HG03060 (cell line): Measurements from ENCODE around the gene BBS12.

Experiments used
- ATAC-seq: cut with Tn5 transposase; IDR thresholded peaks from one replicate; pipeline ENCODE4 v1.9.1; 2021; ENCODE audit warnings: low read depth, moderate number of reproducible peaks; ENCODE audit not compliant: unreplicated experiment

Gene BBS12

GRCh38 chr4:122712782-122713181 is 19.7 kb upstream of the BBS12 start:
- no peak for ATAC-seq

GRCh38 chr4:122715221-122715620 is 17.3 kb upstream of the BBS12 start:
- ATAC-seq: no peak

DNA sequence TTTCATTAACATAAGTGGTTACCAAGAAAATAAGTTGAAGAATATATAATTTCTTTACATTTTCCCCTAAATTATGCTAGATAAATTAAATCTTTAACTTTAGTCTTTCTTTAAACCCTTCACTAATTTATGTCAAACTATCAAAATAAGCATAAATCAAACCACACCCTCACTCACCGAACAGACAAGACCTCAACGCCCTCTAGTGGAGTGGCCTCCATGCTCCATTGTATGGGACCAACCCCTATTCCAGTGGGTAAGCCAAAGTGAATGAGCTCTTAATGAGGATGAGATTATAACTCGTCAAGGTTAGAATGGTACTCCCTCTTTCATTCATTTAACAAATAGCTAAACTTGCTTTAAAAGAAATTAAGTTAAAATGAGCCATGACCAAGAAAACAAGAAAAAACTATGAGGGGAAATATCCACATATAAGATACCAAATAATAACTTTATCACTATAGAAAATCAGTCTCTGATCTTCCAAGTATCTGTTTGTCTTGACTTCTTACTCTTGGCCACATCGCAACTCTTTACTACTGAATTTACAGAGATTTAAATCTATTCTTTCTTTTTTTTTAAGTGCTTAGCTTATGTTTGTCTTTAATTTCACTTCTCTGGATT is 15.6 kb upstream of the BBS12 start:
- no peak for ATAC-seq

GRCh38 chr4:122718281-122718680 is 14.2 kb upstream of the BBS12 start:
- no peak for ATAC-seq

DNA sequence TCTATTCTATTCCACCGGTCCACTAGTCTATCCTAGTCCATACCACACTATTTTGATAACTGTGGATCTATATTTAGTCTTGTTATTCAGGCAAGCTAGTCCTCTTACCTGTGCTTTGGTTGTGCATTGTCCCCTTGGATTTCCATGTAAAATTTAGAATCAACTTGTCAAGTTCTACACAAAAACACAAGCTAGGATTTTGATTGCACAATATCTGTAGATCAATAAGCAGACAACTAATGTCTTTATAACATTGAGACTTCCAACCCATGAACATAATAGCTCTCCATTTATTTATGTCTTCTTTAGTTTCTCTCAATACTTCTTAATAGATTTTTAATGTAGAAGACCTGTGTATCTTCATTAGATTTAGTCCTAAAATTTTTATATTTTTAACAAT is 10.2 kb upstream of the BBS12 start:
- no peak for ATAC-seq

DNA sequence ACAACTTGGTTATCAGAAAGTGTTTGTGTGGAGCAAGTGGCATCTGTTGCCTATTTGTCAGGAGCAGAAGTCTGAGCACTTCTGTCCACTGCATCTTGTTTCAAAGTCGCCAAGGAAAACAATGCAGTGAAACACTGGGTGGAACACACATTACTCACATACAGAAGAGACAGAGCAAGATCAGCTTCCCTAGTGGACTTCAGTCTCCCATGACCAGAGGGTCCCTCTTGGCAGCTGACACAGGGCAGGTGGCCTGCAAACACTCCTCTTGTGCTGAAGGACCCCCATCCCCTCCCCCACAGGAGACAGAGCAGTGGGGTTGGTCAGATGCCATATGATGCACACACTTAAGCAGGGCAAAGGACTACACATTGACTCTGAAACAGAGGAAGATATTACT is 3.6 kb upstream of the BBS12 start:
- ATAC-seq: no peak

DNA sequence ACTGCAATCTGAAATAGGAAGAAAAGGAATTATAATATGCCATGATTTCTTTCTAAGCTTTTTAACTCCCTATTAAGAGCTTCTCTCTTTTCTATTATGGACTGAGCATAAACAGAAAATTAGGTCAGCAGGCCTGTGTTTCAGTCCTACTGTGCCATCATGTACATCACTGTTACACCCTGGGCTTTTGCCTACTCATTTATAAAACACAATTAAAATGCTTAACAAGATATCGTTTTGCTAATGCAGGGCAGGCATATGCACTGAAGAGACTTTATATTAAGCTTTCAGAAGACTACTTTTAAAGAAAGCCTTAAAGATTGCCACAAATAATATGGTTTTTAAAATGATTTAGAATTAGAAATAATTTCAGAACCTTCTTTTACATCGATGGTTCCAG is 828 bp upstream of the BBS12 start:
- ATAC-seq: no peak

DNA sequence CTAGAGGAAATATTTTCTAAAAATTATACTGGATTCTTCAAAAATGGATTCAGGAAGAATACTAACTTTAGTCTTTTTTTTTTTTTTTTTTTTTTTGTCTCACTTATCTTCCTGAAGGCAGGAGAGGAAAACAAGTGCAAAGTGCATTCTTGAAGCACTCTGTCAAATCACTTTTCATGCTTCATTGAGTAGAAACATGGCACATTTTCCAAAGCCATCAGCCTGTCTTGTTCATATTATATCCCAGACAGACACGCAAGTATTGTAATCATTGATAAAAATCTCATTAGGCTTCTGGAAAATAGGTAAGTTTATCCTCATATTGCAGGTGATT is 1.2 kb downstream of the BBS12 start:
- no peak for ATAC-seq

DNA sequence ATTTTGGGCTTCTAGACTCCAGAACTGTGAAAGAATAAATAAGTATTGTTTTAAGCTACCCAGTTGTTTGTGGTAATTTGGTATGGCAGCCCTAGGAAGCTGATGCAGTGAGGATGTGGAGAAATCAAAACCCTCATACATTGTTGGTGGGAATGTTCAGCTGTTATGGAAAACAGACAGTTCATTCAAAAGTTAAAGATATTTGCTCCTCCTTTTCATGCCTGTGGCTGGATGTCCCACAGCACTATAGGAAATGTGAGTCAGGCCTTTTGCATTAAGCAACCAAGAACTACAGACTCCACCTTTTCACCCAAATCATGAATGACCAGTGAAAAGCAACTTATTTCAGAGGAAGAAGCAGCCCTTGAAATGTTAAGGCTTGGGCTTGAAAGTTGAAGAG is 6.7 kb downstream of the BBS12 start:
- ATAC-seq: no peak

- no peak for ATAC-seq
Measured at GRCh38 chr4:122742933-122743829, 10.7 kb downstream of the BBS12 start.

DNA sequence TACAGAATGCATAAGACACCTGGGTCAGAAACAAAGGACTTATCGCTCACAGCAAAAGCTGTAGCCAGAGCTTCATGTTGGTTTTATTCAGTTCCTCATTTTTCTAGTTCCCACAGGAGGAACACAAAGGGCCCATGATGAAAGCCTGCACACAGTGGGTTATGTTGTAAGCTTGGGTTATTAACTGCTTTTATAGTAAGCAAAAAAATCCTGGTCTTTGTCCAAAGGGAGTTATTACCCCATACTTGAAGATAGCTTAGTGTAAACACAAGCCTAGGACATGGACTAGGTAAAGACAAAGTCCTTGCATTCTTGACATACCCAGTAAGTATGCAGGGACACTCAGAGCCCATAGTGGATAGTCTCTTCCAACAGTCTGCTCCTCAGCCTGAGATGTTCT is 11.7 kb downstream of the BBS12 start:
- no peak for ATAC-seq

DNA sequence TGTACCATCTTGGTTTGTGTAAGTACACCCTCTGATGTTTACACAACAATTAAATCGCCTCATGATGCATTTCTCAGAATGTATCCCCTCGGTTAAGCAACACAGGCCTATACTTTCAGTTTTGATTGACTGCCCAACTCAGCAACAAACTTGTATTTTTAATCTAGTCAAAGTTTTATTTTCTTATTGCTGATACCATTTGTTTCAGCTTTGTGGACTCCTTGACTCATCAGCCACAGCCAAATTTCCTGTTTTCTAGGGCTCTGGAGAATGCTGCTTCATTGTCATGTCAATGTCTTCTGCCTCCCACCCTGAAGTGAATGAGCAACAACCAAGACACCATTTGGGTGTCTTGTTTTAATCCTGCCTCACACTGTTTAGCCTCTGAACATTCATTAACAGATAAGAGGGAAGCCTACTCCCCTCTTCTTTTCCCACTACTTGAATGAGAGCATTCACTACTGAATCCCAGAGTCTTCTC is 14.0 kb downstream of the BBS12 start:
- ATAC-seq: no peak

DNA sequence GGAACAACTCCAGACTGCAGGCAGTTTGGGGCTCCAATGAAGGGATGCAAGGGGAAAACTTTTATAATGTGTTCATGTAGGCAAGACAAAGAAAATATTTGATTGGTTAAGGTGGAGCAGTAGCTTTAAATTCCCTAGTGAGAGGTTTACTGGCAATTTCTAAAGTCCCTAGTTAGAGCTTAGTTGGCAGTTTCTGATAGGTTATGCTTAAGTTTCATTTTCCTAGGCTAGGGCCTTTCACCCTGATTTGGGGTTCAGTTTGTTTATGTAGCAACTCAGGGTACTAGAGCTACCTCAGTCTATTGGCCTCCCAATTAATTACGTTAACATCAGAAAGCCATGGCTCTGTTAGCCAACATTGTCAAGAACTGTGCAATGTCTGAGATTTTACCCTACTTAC is 14.6 kb downstream of the BBS12 start:
- ATAC-seq: no peak

DNA sequence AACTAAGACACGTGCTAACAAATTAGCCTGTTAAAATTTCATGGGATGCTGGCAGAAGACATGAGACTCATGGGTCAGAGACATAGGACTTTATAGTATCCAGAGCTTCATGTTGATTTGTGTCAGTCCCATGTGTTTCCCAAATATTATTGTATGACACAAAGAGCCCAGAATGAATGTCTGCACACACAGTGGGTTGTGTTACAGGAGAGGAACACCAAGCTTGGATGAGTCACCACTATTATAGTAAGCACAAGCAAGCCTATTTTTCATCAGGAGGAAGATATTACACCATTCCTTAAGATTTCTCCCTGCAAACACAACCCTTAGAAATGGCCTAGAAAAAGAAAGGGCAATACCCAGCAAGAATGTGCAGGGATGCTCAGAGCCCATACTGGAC is 15.4 kb downstream of the BBS12 start:
- no peak for ATAC-seq

- no peak for ATAC-seq
Measured at GRCh38 chr4:122749704-122750454, 17.4 kb downstream of the BBS12 start.

- no peak for ATAC-seq
Measured at GRCh38 chr4:122755675-122756074, 23.2 kb downstream of the BBS12 start.

- no peak for ATAC-seq
Measured at GRCh38 chr4:122758033-122758432, 25.5 kb downstream of the BBS12 start.

DNA sequence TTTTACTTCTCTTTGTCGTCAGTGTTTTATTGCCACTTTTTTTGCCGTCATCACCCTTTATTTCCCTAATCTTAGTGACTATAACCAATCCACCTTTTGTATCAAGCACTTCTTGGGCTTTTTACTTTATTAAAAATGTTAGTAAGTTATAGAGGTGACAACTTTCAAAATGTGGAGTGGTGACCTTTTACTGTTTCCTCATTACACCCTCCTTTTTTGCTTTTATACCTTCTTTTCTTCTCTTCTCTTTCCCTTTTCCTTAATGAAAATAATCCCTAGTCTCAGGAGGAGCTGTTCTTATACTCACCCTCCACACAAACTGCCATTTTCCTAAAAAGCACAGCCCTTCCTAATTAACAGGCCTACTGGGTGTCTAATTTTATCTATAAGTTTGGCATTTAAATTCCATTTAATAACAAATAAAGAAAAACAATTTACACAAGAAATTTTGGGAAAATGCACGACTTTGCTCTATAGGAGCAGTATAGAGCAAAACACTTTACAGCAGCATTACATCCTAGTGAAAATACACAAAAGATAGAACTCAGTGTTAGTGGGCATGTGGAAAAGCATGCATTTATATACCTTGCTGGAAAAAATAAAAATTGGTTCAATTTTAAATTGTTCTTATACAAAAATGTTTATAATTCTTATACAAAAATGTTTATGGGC is 27.3 kb downstream of the BBS12 start:
- no peak for ATAC-seq

- ATAC-seq: no peak
Measured at GRCh38 chr4:122762520-122762919, 30.0 kb downstream of the BBS12 start.

DNA sequence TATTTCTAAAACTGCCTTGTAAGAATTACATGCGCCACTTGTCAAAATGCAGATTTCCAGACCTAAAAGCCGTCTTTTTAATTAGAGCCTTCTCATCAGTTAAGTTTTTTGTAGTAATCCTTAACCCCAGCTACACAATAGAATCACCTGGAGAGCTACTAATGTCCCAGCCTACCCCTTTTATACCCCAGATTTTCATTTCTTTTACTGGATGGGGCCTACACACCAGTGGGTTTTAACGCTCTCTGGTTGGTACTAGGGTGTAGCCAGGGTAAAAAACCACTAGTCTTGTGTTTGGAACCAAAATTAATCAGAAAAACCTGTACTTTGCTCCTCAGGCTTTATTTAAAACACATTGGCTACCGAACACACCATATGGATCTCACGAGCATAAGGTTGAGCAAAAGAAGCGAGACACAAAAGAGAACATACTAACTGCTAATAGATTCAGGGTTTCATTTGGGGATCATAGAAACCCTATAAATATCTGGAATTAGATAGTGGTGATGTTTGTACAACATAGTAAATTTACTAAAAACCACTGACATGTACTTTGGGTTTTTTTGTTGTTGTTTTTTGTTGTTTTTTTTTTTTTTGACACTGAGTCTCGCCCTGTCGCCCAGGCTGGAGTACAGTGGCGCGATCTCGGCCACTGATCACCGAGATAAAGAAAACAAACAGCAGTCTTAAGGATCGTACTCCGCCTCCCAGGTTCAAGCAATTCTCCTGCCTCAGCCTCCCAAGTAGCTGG is 30.6 kb downstream of the BBS12 start:
- ATAC-seq: no peak
